B cell (primary cell): ENCODE measurements around the gene GPX3.

Experiments used
- CTCF ChIP-seq: fragments of 200-600 bp; IDR thresholded peaks from one replicate; pipeline ENCODE4 v1.8.0; 2022; ENCODE audit warnings: antibody characterized with exemption, mild to moderate bottlenecking
- EZH2 ChIP-seq: IDR thresholded peaks from 2 replicates; pipeline ENCODE4 v1.6.1; 2012; ENCODE audit warnings: borderline replicate concordance, low read depth, mild to moderate bottlenecking, moderate library complexity, low read length; ENCODE audit not compliant: insufficient read depth, poor library complexity, severe bottlenecking

- TF ChIP-seq CTCF (no peak), EZH2 (no peak)
Observed at GRCh38 chr5:151008210-151008491, 12.2 kb upstream of the GPX3 start.
